ENCODE measurements around the gene NDUFAF8. TPM values are rescaled to one million over a fixed set of nuclear protein-coding genes. Genes with fewer than 3 reads are reported as not detected.

The NDUFAF8 gene
- total RNA-seq, 1 experiment from 2014 or later = 60.1 TPM

- no peak overlapping the region for H2BK20ac ChIP-seq (ENCODE audit: low read depth, low read length, poor library complexity, severe bottlenecking)
- DNase-seq = no peak
- WGBS (ENCODE audit: extremely low coverage, insufficient read length, low lambda C conversion rate) = no CpG with 5 or more reads among the region's 21 CpGs
- no peak overlapping the region for H4K8ac ChIP-seq (replicated peaks; ENCODE audit: insufficient read length, low read depth, low read length)
- no peaks in the 10 kb centered on the region for H3K9me3 ChIP-seq (ENCODE audit: control insufficient read depth, low read depth, low read length)
- H3K23me2 ChIP-seq (ENCODE audit: insufficient read length, low read depth, low read length, poor library complexity, severe bottlenecking) = peaks cover 5% of the 10 kb centered on the region
- peaks cover 3% of the 10 kb centered on the region for H3K79me1 ChIP-seq (ENCODE audit: insufficient read depth, low read depth, low read length, poor library complexity, severe bottlenecking)
- no peak overlapping the region for H4K5ac ChIP-seq (ENCODE audit: insufficient read length, low read depth, low read length)
- no peak overlapping the region for H2BK120ac ChIP-seq (ENCODE audit: low read depth, low read length, poor library complexity, severe bottlenecking)
- H4K20me1 ChIP-seq (ENCODE audit: control insufficient read depth, insufficient read depth, insufficient read length) = no peaks in the 10 kb centered on the region
- Mint-ChIP-seq H3K27me3 (ENCODE audit: low read depth) (no peaks in the 10 kb centered on the region), H3K27ac (0 out of 7 replicates have a peak overlapping the region, but pooled peaks of 1 of the 3 experiments have one; percentile 10), H3K4me1 (peaks cover 6 to 12% of the 10 kb centered on the region in 2 experiments; a peak in 3 of 4 replicates), H3K9me3 (no peaks in the 10 kb centered on the region), H3K36me3 (ENCODE audit: insufficient read depth in 1 of 3, low read depth in 3 of 3) (peaks cover 3 to 32% (median 3%) of the 10 kb centered on the region in 3 experiments; a peak in 6 of 7 replicates), H3K4me3 (no peak overlapping the region)
- H3K4me2 ChIP-seq (ENCODE audit: insufficient read depth, insufficient read length, low read length) = no peak overlapping the region
- TF ChIP-seq CTCF (conservative IDR thresholded peaks at IDR 0.05) = peak; percentile 30; the same call in 1 of the 3 replicates
- H3K23ac ChIP-seq (ENCODE audit: insufficient read length, low read depth, low read length) = no peak overlapping the region
- no peak overlapping the region for H3K9ac ChIP-seq (ENCODE audit: extremely low read depth, insufficient read length, low read length)
- H3K56ac ChIP-seq (ENCODE audit: insufficient read length, low read depth, low read length) = no peak overlapping the region
- no peak overlapping the region for H3K4ac ChIP-seq (ENCODE audit: low read depth, low read length)
- no peak overlapping the region for H3K14ac ChIP-seq (ENCODE audit: insufficient read depth, low read length)
- no peak overlapping the region for H2BK15ac ChIP-seq (ENCODE audit: low read depth, low read length)
- no peak overlapping the region for H2AFZ ChIP-seq (ENCODE audit: low read length)
- H3K79me2 ChIP-seq (ENCODE audit: insufficient read depth, low read length) = peaks cover 3% of the 10 kb centered on the region; the same call in 1 of the 2 replicates
- H3K4me1 ChIP-seq (ENCODE audit: insufficient read depth, low read length) = no peaks in the 10 kb centered on the region; the same call in 1 of the 2 replicates
- no peak overlapping the region for H2BK12ac ChIP-seq (ENCODE audit: insufficient read length, low read depth, low read length)
- no peak overlapping the region for H3T11ph ChIP-seq (ENCODE audit: low read length)
- no peaks in the 10 kb centered on the region for H3K27me3 ChIP-seq (ENCODE audit: insufficient read depth, low read length)
- no peak overlapping the region for H3K18ac ChIP-seq (ENCODE audit: insufficient read length, low read depth, low read length)
- no peak overlapping the region for H2BK5ac ChIP-seq (ENCODE audit: insufficient read length, low read length)
- H4K91ac ChIP-seq (ENCODE audit: insufficient read length, low read depth, low read length) = no peak overlapping the region
- no peak overlapping the region for H2AK5ac ChIP-seq (ENCODE audit: insufficient read length, low read length)
- H3K27ac ChIP-seq (ENCODE audit: insufficient read length, low read depth, low read length) = no peak overlapping the region
Observed at GRCh38 chr17:81289627-81290026, 50.5 kb downstream of the NDUFAF8 start.
